Ureter (tissue), 1 donor: ENCODE data around the gene PTPRM. TPM values are rescaled to one million over a fixed set of nuclear protein-coding genes. Genes with fewer than 3 reads are reported as not detected.

Experiments
- DNase-seq: peaks from one replicate; pipeline ENCODE4 v3.0.0-alpha.2; 2020; ENCODE audit warnings: low spot score
- total RNA-seq: library from RNA; stranded (reverse); gene quantifications from one replicate; pipeline ENCODE4 v1.2.4, GENCODE V29; 2023
- donor health status: DM: yes; HTN: yes; CAD: no.

The PTPRM gene
- total RNA-seq, 1 donor from 2014 or later, result 148 TPM

- DNase-seq, result no peak
Measured at GRCh38 chr18:7807936-7808453, 240.9 kb downstream of the PTPRM start.

DNA sequence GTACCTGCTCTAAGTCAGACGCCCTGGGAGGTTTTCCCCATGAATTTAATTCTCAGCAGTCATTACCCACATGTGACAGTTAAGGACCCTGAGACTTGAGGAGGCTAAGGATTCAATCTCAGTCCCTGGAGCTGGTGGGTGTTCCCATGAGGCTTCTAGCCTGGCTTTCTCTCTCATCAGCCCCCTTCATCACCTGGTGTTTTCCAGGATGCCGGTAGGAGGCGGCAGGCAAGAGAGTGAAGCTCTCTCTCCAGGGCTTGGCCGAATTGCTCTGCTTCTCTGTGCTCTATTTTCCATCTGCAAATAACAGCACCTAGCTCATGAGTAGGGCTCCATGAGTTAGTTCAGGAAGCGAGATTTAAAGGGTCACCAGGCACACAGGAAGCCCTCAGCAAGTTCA is 241.9 kb downstream of the PTPRM start:
- no peak for DNase-seq

DNA sequence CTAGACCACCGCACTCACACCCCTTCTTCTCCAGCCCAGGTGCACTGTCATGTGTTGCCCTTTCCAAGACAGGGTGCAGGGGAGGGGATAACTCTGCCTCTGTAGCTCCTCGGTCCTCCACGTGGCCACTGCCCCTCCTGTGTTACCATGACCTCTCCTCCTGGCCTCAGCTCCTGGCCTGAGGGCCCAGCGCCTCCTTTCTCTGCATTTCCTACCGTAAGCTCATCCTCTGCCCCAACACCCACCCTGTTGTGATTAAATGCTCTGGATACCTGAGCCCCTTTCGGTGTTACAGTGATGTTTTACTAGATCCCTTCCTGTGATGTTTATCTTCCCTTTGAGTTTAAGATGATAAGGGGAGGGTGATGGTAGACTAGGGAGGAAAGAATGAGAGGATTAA is 242.3 kb downstream of the PTPRM start:
- no peak for DNase-seq

DNA sequence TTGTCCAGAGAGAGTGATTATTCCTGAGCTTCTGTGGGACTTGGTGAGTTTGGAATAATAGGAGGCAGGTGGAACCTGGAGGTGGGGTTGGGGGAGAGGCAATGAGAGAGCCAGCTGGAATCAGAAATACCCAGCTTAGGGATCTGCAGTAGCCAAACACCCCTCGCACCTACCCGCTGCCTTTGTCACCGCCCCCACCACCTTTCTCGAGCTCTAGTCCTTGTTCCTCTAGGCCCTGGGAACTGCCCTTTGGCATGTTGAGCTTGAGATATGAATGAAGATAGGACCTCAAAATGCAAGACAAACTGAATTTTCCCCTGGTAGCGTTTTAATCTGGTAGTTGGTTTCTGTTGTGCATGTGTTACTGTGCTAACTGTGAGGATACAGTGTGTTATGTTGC is 242.9 kb downstream of the PTPRM start:
- no peak for DNase-seq

DNA sequence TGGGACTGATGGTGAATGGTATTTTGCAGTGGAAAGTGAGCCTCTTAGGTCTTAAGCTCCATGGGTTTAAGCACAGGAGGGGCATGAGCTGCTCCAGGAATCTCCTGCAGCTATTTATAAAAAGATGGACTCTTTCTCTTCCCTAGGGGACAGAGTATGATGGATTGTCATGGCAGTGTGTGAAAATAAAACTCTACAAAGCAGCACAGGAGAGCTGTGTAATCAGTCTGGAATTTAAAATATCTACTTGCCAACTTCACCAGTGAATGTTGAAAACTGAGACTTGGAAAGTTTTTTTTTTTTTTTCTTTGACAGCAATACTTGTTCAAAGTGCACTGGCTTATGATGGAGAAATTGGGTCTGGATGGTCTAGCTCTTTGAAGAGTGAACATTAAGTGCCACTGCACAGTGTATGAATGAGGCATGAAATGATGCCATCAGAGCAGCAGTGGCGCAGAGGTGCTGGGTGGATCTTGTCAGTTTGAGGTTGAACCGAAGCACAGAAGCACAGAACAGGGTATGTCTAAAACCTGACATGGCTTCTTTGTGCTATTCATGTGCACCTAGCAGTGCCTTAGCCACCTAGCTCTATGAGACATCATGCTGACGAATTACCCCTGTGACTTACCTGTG is 245.4 kb downstream of the PTPRM start:
- no peak for DNase-seq

- no peak for DNase-seq
Measured at GRCh38 chr18:7813131-7813530, 246.0 kb downstream of the PTPRM start.

GRCh38 chr18:7814754-7815315 is 247.7 kb downstream of the PTPRM start:
- DNase-seq, result no peak

GRCh38 chr18:7815787-7816186 is 248.7 kb downstream of the PTPRM start:
- no peak for DNase-seq

DNA sequence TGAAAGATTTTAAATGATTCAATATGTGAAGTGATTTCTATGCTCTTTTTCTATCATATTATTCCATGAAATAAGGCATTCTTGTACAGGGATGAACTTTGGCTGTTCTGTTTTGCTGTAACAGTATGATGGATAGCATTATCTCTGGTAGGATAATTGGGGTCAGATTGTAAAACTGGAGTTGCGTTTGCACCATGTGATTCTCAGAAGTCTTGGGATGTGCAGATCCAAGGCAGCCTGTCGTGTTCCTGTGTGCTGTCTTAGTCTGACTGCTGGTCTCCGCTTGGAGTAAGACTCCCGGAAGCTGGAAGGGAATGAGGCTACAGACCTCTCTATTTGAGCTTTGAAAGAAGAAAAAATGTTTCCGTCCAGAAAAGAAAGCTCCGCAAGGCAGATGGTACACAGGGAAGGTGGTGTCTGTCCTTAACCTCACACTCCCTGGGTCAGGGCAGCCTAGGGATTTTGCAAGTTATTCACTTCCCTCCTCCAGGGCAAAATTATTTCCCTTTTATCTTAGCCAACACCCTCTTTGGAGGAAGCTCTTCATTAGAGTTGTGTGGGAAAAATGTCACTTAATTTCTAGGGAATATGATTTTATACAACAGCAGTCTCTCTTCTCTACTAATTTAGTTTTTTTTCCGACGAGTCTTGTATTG is 250.6 kb downstream of the PTPRM start:
- DNase-seq, result no peak

GRCh38 chr18:7821784-7822183 is 254.7 kb downstream of the PTPRM start:
- no peak for DNase-seq

- DNase-seq, result no peak
Measured at GRCh38 chr18:7822435-7823331, 255.6 kb downstream of the PTPRM start.

DNA sequence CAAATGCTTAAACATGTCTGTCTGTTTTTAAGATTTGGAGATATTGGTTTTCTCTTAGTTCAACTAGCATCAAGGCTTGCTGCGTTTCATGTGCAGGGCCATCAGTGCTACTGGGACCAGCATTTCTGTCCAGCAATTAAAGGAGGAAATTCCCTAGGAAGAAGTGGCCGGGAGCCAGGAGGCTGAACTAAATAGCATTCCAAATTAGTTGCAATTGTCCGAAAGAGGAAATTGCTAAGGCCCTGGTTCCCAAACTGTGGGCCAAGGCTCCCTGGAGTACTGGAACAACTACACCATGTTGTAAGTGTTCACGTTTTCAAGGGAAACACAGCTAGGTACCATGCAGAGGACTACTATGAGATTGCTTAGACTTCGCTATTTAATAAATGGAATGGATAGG is 257.9 kb downstream of the PTPRM start:
- no peak for DNase-seq

- DNase-seq, result no peak
Measured at GRCh38 chr18:7830468-7830867, 263.4 kb downstream of the PTPRM start.

- no peak for DNase-seq
Measured at GRCh38 chr18:7839548-7839947, 272.4 kb downstream of the PTPRM start.

- DNase-seq, result no peak
Measured at GRCh38 chr18:7840411-7840810, 273.3 kb downstream of the PTPRM start.

DNA sequence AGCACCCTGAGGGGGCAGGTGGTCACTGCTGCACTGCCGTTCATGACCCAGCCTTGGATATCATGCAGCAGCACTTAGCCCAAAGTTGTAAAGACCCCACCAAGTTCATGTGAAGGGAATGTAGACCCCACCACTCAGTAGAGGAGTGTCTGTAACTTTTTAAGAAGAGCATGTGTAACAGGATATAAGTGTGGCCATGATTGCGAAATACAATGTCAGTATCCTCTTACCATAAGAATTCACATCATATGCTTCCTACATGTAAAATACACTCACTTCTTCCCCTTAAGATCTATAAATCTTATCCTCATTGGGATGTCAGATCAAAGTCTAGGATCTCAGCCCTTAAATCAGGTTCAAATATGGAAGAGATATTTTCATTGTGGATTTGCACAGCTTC is 276.9 kb downstream of the PTPRM start:
- no peak for DNase-seq

- DNase-seq, result no peak
Measured at GRCh38 chr18:7844418-7844817, 277.3 kb downstream of the PTPRM start.

- DNase-seq, result no peak
Measured at GRCh38 chr18:7846335-7846734, 279.2 kb downstream of the PTPRM start.

DNA sequence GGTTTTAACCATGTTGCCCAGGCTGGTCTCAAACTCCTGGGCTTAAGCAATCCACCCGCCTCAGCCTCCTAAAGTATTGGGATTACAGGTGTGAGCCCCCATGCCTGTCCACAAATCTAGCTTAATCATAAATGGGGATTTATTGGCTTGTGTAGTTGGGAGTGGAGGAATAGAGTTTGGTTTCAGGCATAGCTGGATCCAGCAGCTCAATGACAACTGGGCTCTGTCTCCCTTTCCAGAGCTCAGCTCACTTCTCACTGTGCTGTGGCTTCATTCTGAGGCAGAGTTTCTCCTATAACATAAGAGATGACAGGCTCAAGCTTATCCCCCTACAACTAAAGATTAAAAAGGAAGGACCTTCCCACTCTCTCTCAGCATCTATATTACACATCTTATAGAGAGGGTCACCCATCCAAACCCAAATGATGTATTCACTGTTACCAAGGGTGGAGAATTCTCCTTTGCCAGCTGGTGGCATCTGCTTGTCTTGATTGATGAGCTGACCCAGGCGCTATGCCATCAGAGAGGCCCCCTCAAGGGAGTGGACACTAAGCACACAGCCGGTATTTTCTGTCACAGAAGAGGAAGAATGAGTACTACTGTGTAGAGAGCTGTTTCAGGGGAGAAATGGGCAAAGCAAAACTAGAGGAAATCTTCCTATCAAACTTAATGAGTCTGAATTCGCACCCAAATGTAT is 280.4 kb downstream of the PTPRM start:
- DNase-seq, result no peak

DNA sequence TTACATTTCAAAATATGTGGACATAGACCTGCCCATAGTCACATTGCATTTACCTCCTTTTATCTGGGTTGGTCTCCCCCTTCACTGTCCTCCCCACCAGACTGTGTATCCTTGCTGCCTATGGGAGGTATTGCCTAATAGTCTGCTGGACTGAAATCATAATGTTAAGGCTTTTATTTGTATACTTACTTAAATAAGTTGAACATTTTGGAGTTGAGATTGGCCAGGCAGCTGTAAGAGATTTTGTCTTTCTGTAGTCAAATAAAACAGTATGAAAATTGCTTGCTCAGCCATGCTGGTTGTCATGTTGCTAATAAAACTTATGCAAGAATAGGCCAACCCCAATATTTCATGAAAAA is 280.9 kb downstream of the PTPRM start:
- DNase-seq, result no peak

DNA sequence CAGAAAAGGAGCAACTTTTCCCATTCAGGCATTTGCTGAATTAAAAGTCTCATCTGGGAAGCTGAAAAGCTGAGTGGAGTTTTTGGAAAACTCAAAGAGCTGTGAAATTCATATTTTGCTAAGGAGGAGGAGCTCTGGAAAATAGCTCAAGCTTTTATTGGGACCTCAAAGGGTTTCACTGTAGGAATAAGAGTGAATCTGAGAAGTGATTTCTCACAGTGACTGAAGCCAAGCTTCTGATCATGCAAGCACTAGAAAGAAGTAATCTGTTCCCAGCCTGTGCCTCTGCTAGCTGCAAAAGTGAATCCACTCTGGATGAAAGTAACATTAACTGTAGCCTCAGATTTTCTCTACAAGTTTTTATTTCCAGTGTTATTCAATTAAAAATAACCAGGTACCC is 283.3 kb downstream of the PTPRM start:
- DNase-seq, result no peak

- no peak for DNase-seq
Measured at GRCh38 chr18:7855028-7855427, 287.9 kb downstream of the PTPRM start.
